ENCODE measurements around the gene COL18A1. TPM values are rescaled to one million over a fixed set of nuclear protein-coding genes. Genes with fewer than 3 reads are reported as not detected.

COL18A1 gene
- total RNA-seq, 1 donor from 2014 or later, result 9.2 TPM

DNA sequence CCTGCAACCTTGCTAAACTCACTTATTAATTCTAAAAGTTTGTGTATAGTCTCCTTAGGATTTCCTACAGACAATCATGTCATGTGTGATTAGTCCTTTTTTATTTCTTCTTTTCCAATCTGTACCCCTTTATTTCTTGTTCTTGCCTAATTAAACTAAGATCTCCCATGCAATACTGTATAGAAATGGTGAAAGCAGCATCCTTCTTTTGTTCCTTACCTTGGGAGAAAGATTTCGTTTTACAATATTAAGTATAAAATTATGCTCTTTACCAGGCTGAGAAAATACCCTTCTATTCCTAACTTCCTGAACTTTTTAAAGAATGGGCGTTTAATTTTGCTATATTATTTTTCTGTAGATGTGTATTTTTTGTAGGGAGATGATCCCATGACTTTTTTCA, 7.6 kb upstream of the COL18A1 start:
- Histone ChIP-seq H3K36me3 (ENCODE audit: control insufficient read depth, insufficient read depth, low read length) (no peaks in the 10 kb centered on the region), H3K27me3 (ENCODE audit: control insufficient read depth, insufficient read depth, low read length) (peaks cover 12% of the 10 kb centered on the region), H3K4me3 (ENCODE audit: low read depth, low read length) (no peak overlapping the region)
- no peak for FAIRE-seq
- no peak for TF ChIP-seq CTCF (IDR thresholded peaks at IDR 0.05; ENCODE audit: insufficient read depth, low read length, severe bottlenecking)
- no peak for DNase-seq (ENCODE audit: low read depth)

- H3K27me3 ChIP-seq (ENCODE audit: control insufficient read depth, insufficient read depth, low read length), result peaks cover 8% of the 10 kb centered on the region
- TF ChIP-seq CTCF (IDR thresholded peaks at IDR 0.05; ENCODE audit: insufficient read depth, low read length, severe bottlenecking), result no peak
- no peaks in the 10 kb centered on the region for H3K36me3 ChIP-seq (ENCODE audit: control insufficient read depth, insufficient read depth, low read length)
- DNase-seq (ENCODE audit: low read depth), result no peak
- no peak overlapping the region for H3K4me3 ChIP-seq (ENCODE audit: low read depth, low read length)
- FAIRE-seq, result no peak
Observed at GRCh38 chr21:45401054-45401518, 3.9 kb upstream of the COL18A1 start.

DNA sequence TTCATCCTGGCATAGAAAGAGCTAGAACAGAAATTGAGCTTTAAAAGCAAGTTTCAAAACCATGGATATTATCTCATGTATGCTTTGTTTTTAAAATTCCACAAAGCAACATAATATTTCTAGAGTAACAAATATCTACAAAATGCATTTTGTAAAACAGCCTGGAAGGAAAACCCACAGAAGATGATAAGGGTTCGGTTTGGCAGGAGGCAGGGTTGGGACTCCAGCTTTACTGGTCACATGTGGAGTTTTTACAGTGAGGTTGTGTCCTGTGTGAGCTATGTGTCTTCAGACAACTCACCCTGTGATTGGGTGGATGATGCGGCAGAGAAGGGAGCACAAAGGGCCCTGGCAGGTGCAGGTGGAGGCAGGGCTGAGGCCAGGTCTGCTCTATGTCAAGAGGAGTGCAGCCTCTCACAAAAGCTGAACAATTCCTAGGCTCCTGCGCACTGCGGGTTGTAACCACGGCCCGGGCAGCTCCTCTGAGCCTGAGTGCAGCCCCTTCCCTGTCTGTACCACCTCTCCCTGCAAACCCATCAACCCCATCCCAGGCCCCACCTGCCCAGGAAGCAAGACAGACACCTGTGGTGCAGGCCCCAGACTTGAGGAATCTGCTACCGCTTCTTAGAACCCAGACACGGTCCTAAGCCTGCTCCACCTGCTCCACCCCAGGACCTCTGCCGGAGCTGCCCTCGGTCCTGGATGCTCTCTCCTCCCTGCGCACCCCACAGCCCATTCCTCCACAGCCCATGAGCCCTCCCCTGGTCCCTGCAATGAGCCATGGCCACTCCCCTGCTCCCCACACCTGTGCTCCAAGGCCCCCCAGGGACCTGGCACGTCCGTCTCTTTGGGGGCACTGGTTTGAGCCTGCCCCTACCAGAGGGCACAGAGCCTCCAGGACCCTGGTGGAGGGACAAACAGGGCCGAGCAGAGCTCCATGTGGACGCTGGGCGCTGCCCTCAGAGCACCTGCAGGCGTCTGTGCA, 2.8 kb upstream of the COL18A1 start:
- TF ChIP-seq CTCF (IDR thresholded peaks at IDR 0.05; ENCODE audit: insufficient read depth, low read length, severe bottlenecking), result no peak

GRCh38 chr21:45403133-45403824, 1.7 kb upstream of the COL18A1 start:
- DNase-seq (ENCODE audit: low read depth) (peak; percentile 75), FAIRE-seq (peak; percentile 96)
- no peak overlapping the region for H3K4me3 ChIP-seq (ENCODE audit: low read depth, low read length)
- H3K27me3 ChIP-seq (ENCODE audit: control insufficient read depth, insufficient read depth, low read length), result peaks cover 3% of the 10 kb centered on the region
- no peak for TF ChIP-seq CTCF (IDR thresholded peaks at IDR 0.05; ENCODE audit: insufficient read depth, low read length, severe bottlenecking)
- no peaks in the 10 kb centered on the region for H3K36me3 ChIP-seq (ENCODE audit: control insufficient read depth, insufficient read depth, low read length)

More for the DNA sequence above, 2.8 kb upstream of the COL18A1 start:
- Histone ChIP-seq H3K36me3 (ENCODE audit: control insufficient read depth, insufficient read depth, low read length) (no peaks in the 10 kb centered on the region), H3K4me3 (ENCODE audit: low read depth, low read length) (no peak overlapping the region), H3K27me3 (ENCODE audit: control insufficient read depth, insufficient read depth, low read length) (peaks cover 5% of the 10 kb centered on the region)
- no peak for FAIRE-seq
- no peak for DNase-seq (ENCODE audit: low read depth)

DNA sequence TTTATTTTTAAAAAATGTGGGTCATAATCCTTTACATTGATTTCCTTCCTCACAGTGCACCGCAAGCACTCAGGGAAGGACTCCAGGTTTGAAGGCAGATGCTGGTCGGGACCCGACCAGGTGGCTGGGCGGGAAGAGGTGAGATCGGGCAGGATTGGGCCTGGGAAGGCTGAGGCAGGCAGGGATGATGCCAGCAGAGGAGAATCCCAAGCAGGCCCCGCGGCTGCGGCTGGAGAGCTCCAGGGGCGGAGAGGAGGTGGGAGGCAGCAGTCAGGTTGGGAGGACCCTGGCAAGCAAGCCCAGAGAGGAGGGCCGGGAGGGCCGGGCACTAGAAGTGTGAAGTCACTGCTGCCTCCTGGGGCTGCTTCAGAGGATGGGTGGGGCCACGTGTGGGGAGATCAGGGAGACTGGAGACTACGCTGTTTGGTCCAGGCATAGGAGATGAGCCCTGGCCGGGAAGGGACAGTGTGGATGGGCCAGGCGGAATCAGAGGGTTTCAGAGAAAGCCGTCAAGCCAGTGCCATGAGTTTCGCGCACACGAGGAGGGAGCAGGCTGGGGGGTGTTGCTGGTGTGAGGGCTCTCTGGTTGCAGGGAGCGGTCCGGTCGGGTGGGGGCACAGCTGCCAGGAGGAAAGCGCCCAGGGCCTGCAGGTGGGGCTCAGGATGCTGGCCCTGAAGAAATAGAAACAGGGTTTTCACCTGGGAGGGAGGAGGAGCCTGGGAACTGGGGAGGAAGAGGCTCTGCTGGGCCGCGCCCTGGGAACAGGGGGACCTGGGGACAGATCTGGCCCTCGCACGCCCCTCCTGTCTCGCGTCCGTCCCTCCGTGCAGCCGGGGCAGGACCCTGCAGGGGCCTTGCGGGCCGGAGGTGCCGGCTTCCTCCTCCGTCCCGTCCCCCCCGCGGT, 888 bp upstream of the COL18A1 start:
- H3K4me3 ChIP-seq (ENCODE audit: low read depth, low read length), result peak overlapping the region; percentile 35
- H3K36me3 ChIP-seq (ENCODE audit: control insufficient read depth, insufficient read depth, low read length), result no peaks in the 10 kb centered on the region
- peaks cover 3% of the 10 kb centered on the region for H3K27me3 ChIP-seq (ENCODE audit: control insufficient read depth, insufficient read depth, low read length)
- FAIRE-seq (no peak), DNase-seq (ENCODE audit: low read depth) (peak; percentile 73)
- TF ChIP-seq CTCF (IDR thresholded peaks at IDR 0.05; ENCODE audit: insufficient read depth, low read length, severe bottlenecking), result no peak

All from bronchial epithelial cell (primary cell).